Fibroblast of pulmonary artery (primary cell): Measurements from ENCODE around the gene FRMD4A.
"Not testable (repeated sequence)": the region's sequence is repeated elsewhere in the genome, so short reads cannot be mapped to it uniquely, and the experiment has no call there.

Source experiments
- DNase-seq: peaks from one replicate; pipeline ENCODE4 v3.0.0-alpha.2; 2010; ENCODE audit warnings: low read depth
- H3K4me3 ChIP-seq: replicated peaks from 2 replicates; pipeline ENCODE4 v1.5.1; 2011; ENCODE audit warnings: low read depth, mild to moderate bottlenecking, control low read depth, low read length, moderate library complexity
- CTCF ChIP-seq: IDR thresholded peaks from 2 replicates; pipeline ENCODE4 v1.5.1; 2011; ENCODE audit warnings: mild to moderate bottlenecking, control low read depth, low read length, inconsistent platforms; ENCODE audit errors: missing control alignments

The FRMD4A gene

GRCh38 chr10:13717936-13718772 is 612.6 kb downstream of the FRMD4A start:
- no peak for TF ChIP-seq CTCF
- peak overlapping the region; percentile 17 for H3K4me3 ChIP-seq
- peak; percentile 92 for DNase-seq

GRCh38 chr10:13717571-13717935 is 613.2 kb downstream of the FRMD4A start:
- no peak for DNase-seq
- H3K4me3 ChIP-seq: no peak overlapping the region
- TF ChIP-seq CTCF: no peak

GRCh38 chr10:13716081-13717071 is 614.3 kb downstream of the FRMD4A start:
- H3K4me3 ChIP-seq: no peak overlapping the region
- no peak for TF ChIP-seq CTCF
- DNase-seq: peak; percentile 90

- not testable (repeated sequence) for H3K4me3 ChIP-seq, DNase-seq
Measured at GRCh38 chr10:13715596-13715995, 615.1 kb downstream of the FRMD4A start.

GRCh38 chr10:13715100-13715499 is 615.6 kb downstream of the FRMD4A start:
- no peak for DNase-seq
- no peak overlapping the region for H3K4me3 ChIP-seq
- TF ChIP-seq CTCF: no peak

- TF ChIP-seq CTCF: no peak
- DNase-seq: peak; percentile 97
- H3K4me3 ChIP-seq: no peak overlapping the region
Measured at GRCh38 chr10:13712837-13713581, 617.7 kb downstream of the FRMD4A start.

- H3K4me3 ChIP-seq: no peak overlapping the region
- no peak for TF ChIP-seq CTCF
- no peak for DNase-seq
Measured at GRCh38 chr10:13712476-13712836, 618.3 kb downstream of the FRMD4A start.
